Mammary epithelial cell (primary cell): ENCODE measurements around the gene ZFTA.

Experiments
- CTCF ChIP-seq, 2 donors: IDR thresholded peaks in 1 of 2; conservative IDR thresholded peaks in 1 of 2; 2 replicates each; pipeline ENCODE4 v1.5.1; 2011 to 2012; ENCODE audit warnings: inconsistent platforms in 2 of 2, low read length in 2 of 2, mild to moderate bottlenecking in 2 of 2, control low read depth in 1 of 2, low read depth in 1 of 2; ENCODE audit not compliant: insufficient read depth in 1 of 2; ENCODE audit errors: extremely low read depth in 1 of 2
- EZH2 ChIP-seq: IDR thresholded peaks from 2 replicates; pipeline ENCODE4 v1.6.1; 2012; ENCODE audit warnings: low read length, inconsistent platforms, borderline replicate concordance

GRCh38 chr11:63816732-63817131, 48.2 kb upstream of the ZFTA start:
- TF ChIP-seq CTCF (conservative IDR thresholded peaks at IDR 0.05 in 1 of 2, IDR thresholded peaks at IDR 0.05 in 1 of 2; ENCODE audit: extremely low read depth in 1 of 2, insufficient read depth in 1 of 2, low read depth in 1 of 2, low read length in 2 of 2) (no peak), EZH2 (no peak)
